CD4-positive, alpha-beta T cell (primary cell): ENCODE results near the gene CD4. TPM values are rescaled to one million over a fixed set of nuclear protein-coding genes. Genes with fewer than 3 reads are reported as not detected.

ENCODE experiments used
- ATAC-seq: fragments of 200-7000 bp; cut with Tn5 transposase; one replicate; pipeline ENCODE4 v1.10.0; 2022; ENCODE audit warnings: mild to moderate bottlenecking; ENCODE audit not compliant: poor library complexity
- CTCF ChIA-PET: fragments of 350-600 bp; sonication (Branson Sonifier 250); formaldehyde crosslinking; loops from one replicate; lab custom pipeline; 2021; ENCODE audit warnings: antibody characterized with exemption, inconsistent platforms; lab: Charles Lee
- POLR2A ChIA-PET: fragments of 350-600 bp; sonication (Branson Sonifier 250); formaldehyde crosslinking; loops from one replicate; lab custom pipeline; 2021; ENCODE audit warnings: antibody characterized with exemption, inconsistent platforms; lab: Charles Lee
- DNase-seq, 14 experiments: peaks; one replicate each; pipeline ENCODE4 v3.0.0-alpha.2; 2013 to 2020; ENCODE audit warnings: mixed read lengths in 2 of 14
- H3K27ac ChIP-seq, 2 donors: one replicate each; pipeline versions ENCODE4 v1.5.1 to v1.7.0; 2013; ENCODE audit warnings: low read length in 2 of 2, low read depth in 1 of 2, mild to moderate bottlenecking in 1 of 2
- H3K27me3 ChIP-seq, 2 experiments: 1 replicate in 1 of 2; 2 replicates in 1 of 2; pipeline versions ENCODE4 v1.6.1 to v1.7.0; 2013; ENCODE audit warnings: low read length in 2 of 2, control low read depth in 1 of 2, mild to moderate bottlenecking in 1 of 2, moderate library complexity in 1 of 2; ENCODE audit not compliant: insufficient read depth in 2 of 2, control insufficient read depth in 1 of 2
- H3K36me3 ChIP-seq: one replicate; pipeline ENCODE4 v1.6.1; 2013; ENCODE audit warnings: low read length, control low read depth; ENCODE audit not compliant: insufficient read depth
- H3K4me1 ChIP-seq: one replicate; pipeline ENCODE4 v1.6.1; 2013; ENCODE audit warnings: low read length, control low read depth; ENCODE audit not compliant: insufficient read depth
- H3K4me3 ChIP-seq: one replicate; pipeline ENCODE4 v1.5.1; 2013; ENCODE audit warnings: mild to moderate bottlenecking, low read length, moderate library complexity
- H3K9me3 ChIP-seq, 2 experiments: 1 replicate in 1 of 2; 2 replicates in 1 of 2; pipeline versions ENCODE4 v1.6.1 to v1.7.0; 2013; ENCODE audit warnings: low read length in 2 of 2, mild to moderate bottlenecking in 2 of 2, control low read depth in 1 of 2, moderate library complexity in 1 of 2; ENCODE audit not compliant: control insufficient read depth in 1 of 2, insufficient read depth in 1 of 2
- H3K27ac Mint-ChIP-seq: one replicate; pipeline ENCODE4 v1.8.0; 2020; ENCODE audit warnings: mixed read lengths
- H3K27me3 Mint-ChIP-seq: one replicate; pipeline ENCODE4 v1.8.0; 2021; ENCODE audit warnings: mixed read lengths
- H3K36me3 Mint-ChIP-seq: one replicate; pipeline ENCODE4 v1.8.0; 2021; ENCODE audit warnings: low read depth, mixed read lengths
- H3K4me1 Mint-ChIP-seq: one replicate; pipeline ENCODE4 v1.8.0; 2021; ENCODE audit warnings: low read depth, mixed read lengths
- H3K4me3 Mint-ChIP-seq: one replicate; pipeline ENCODE4 v1.8.0; 2020; ENCODE audit warnings: mild to moderate bottlenecking, mixed read lengths
- H3K9me3 Mint-ChIP-seq: one replicate; pipeline ENCODE4 v1.8.0; 2020; ENCODE audit warnings: mixed read lengths
- CTCF ChIP-seq: fragments of 200-600 bp; IDR thresholded peaks from one replicate; pipeline ENCODE4 v1.8.0; 2022; ENCODE audit warnings: antibody characterized with exemption, mild to moderate bottlenecking
- intact Hi-C, 2 experiments: fragments of 100-400 bp; cut with DNase I in 1 of 2; cut with micrococcal nuclease in 1 of 2; formaldehyde crosslinking; loops; one replicate each; pipeline versions ENCODE4 v1.15.1 to v1.9.0; 2023 to 2025; cut with DNase I, micrococcal nuclease
- total RNA-seq, 174 experiments: library from RNA in 2 of 174; stranded (reverse) in 2 of 174; gene quantifications; one replicate each; pipeline ENCODE4 v1.2.3 and lab custom pipeline; 2021 to 2026

CD4 gene
- total RNA-seq, 2 experiments from 2014 or later, result 134 to 136 TPM

- H3K27ac Mint-ChIP-seq, result peak overlapping the region; percentile 82
- H3K36me3 ChIP-seq, result peaks cover 41% of the 10 kb centered on the region
- no peak overlapping the region for H3K4me3 Mint-ChIP-seq
- peak; percentile 99 for ATAC-seq
- peaks cover 0 to 6% of the 10 kb centered on the region in 2 experiments for H3K9me3 ChIP-seq
- no peak overlapping the region for H3K4me3 ChIP-seq
- peaks cover 42% of the 10 kb centered on the region for H3K36me3 Mint-ChIP-seq
- no peaks in the 10 kb centered on the region for H3K27me3 ChIP-seq
- H3K4me1 ChIP-seq, result peaks cover 16% of the 10 kb centered on the region
- H3K27ac ChIP-seq, result peak overlapping the region; percentile 8 to 52
- intact Hi-C loops, result no loop called here
- peak in 6 of 14 experiments; percentile 20 to 74 (median 54) for DNase-seq
- POLR2A ChIA-PET, result interaction anchor here (0.7 to 1.3 kb wide), 3 partner anchors 15 to 362 kb away, joined by 3 read pairs; partner anchors contain the start of gene P3H3
- CTCF ChIA-PET, result interaction anchor here (1.1 kb wide), 1 partner anchor 145 kb away, joined by 3 read pairs; no protein-coding TSS in a partner anchor
- no peaks in the 10 kb centered on the region for H3K27me3 Mint-ChIP-seq
- TF ChIP-seq CTCF, result no peak
- no peaks in the 10 kb centered on the region for H3K9me3 Mint-ChIP-seq
- peaks cover 15% of the 10 kb centered on the region for H3K4me1 Mint-ChIP-seq
These were observed 43.4 kb upstream of the CD4 start for GRCh38 chr12:6745741-6746525.

- POLR2A ChIA-PET, result no interaction called here
- Mint-ChIP-seq H3K4me1 (peaks cover 23% of the 10 kb centered on the region), H3K4me3 (no peak overlapping the region), H3K27ac (peak overlapping the region; percentile 59), H3K27me3 (no peaks in the 10 kb centered on the region), H3K36me3 (peaks cover 53% of the 10 kb centered on the region), H3K9me3 (no peaks in the 10 kb centered on the region)
- H3K27ac ChIP-seq, result no peak overlapping the region
- H3K36me3 ChIP-seq, result peaks cover 51% of the 10 kb centered on the region
- DNase-seq (no peak), ATAC-seq (no peak)
- intact Hi-C loops, result no loop called here
- CTCF ChIA-PET, result no interaction called here
- peaks cover 25% of the 10 kb centered on the region for H3K4me1 ChIP-seq
- no peaks in the 10 kb centered on the region for H3K27me3 ChIP-seq
- no peak for TF ChIP-seq CTCF
- no peak overlapping the region for H3K4me3 ChIP-seq
- peaks cover 0 to 6% of the 10 kb centered on the region in 2 experiments for H3K9me3 ChIP-seq
These were observed 42.1 kb upstream of the CD4 start for GRCh38 chr12:6747216-6747615.

GRCh38 chr12:6748761-6749160 lies 40.6 kb upstream of the CD4 start:
- H3K4me1 Mint-ChIP-seq, result peaks cover 33% of the 10 kb centered on the region
- Histone ChIP-seq H3K9me3 (peaks cover 0 to 2% of the 10 kb centered on the region in 2 experiments), H3K27ac (no peak overlapping the region), H3K4me3 (no peak overlapping the region), H3K27me3 (no peaks in the 10 kb centered on the region), H3K4me1 (peaks cover 38% of the 10 kb centered on the region), H3K36me3 (peaks cover 51% of the 10 kb centered on the region)
- no peaks in the 10 kb centered on the region for H3K27me3 Mint-ChIP-seq
- DNase-seq (no peak), ATAC-seq (no peak)
- no peak overlapping the region for H3K4me3 Mint-ChIP-seq
- ChIA-PET POLR2A (no interaction called here), CTCF (no interaction called here)
- H3K27ac Mint-ChIP-seq, result no peak overlapping the region
- intact Hi-C loops, result no loop called here
- TF ChIP-seq CTCF, result no peak
- peaks cover 60% of the 10 kb centered on the region for H3K36me3 Mint-ChIP-seq
- no peaks in the 10 kb centered on the region for H3K9me3 Mint-ChIP-seq
